NCI-H748 (cell line): ENCODE results near the gene ICAM4.
"Not testable (repeated sequence)": the region's sequence is repeated elsewhere in the genome, so short reads cannot be mapped to it uniquely, and the experiment has no call there.

ENCODE experiments used
- DNase-seq: peaks from one replicate; lab custom pipeline; 2025; ENCODE audit not compliant: unreplicated experiment; lab: John Stamatoyannopoulos, UW

Gene ICAM4

GRCh38 chr19:10268071-10268470 lies 18.7 kb upstream of the ICAM4 start:
- DNase-seq, result no peak

- peak; percentile 68 for DNase-seq
These were observed 17.2 kb upstream of the ICAM4 start for GRCh38 chr19:10269333-10270179.

GRCh38 chr19:10270180-10270615 lies 16.6 kb upstream of the ICAM4 start:
- DNase-seq, result no peak

GRCh38 chr19:10270616-10271394 lies 15.9 kb upstream of the ICAM4 start, which contains the start of gene ICAM1:
Gene ICAM1, plus strand, starts transcription at chr19:10271120. Its CDS starts 40 bp downstream, at chr19:10271160.
- peak; percentile 37 for DNase-seq

GRCh38 chr19:10271543-10272086 lies 15.1 kb upstream of the ICAM4 start:
- DNase-seq, result no peak

GRCh38 chr19:10274589-10274988 lies 12.2 kb upstream of the ICAM4 start:
- no peak for DNase-seq

- DNase-seq, result no peak
These were observed 8.8 kb upstream of the ICAM4 start for GRCh38 chr19:10277795-10278589.

- DNase-seq, result no peak
These were observed 7.8 kb upstream of the ICAM4 start for GRCh38 chr19:10278935-10279334.

- DNase-seq, result no peak
These were observed 6.9 kb upstream of the ICAM4 start for GRCh38 chr19:10279737-10280442.

- DNase-seq, result not testable (repeated sequence)
These were observed 4.7 kb upstream of the ICAM4 start for GRCh38 chr19:10282043-10282442.

- DNase-seq, result no peak
These were observed 3.3 kb upstream of the ICAM4 start for GRCh38 chr19:10283301-10284064.

- DNase-seq, result no peak
These were observed 2.4 kb upstream of the ICAM4 start for GRCh38 chr19:10284065-10284959.

- DNase-seq, result no peak
These were observed 1.8 kb upstream of the ICAM4 start for GRCh38 chr19:10284960-10285278.

- DNase-seq, result no peak
These were observed 1.4 kb upstream of the ICAM4 start for GRCh38 chr19:10285393-10285792.

- DNase-seq, result peak; percentile 66
These were observed 2.0 kb downstream of the ICAM4 start for GRCh38 chr19:10288662-10289166.

- DNase-seq, result peak; percentile 74
These were observed 2.5 kb downstream of the ICAM4 start for GRCh38 chr19:10289167-10289835.

- peak; percentile 55 for DNase-seq
These were observed 3.1 kb downstream of the ICAM4 start, which contains the start of gene ICAM5 for GRCh38 chr19:10289836-10290356. Gene ICAM5, plus strand, starts transcription at chr19:10289952. Its CDS starts 92 bp downstream, at chr19:10290044.
